ENCODE measurements around the gene CUTA.

DNA sequence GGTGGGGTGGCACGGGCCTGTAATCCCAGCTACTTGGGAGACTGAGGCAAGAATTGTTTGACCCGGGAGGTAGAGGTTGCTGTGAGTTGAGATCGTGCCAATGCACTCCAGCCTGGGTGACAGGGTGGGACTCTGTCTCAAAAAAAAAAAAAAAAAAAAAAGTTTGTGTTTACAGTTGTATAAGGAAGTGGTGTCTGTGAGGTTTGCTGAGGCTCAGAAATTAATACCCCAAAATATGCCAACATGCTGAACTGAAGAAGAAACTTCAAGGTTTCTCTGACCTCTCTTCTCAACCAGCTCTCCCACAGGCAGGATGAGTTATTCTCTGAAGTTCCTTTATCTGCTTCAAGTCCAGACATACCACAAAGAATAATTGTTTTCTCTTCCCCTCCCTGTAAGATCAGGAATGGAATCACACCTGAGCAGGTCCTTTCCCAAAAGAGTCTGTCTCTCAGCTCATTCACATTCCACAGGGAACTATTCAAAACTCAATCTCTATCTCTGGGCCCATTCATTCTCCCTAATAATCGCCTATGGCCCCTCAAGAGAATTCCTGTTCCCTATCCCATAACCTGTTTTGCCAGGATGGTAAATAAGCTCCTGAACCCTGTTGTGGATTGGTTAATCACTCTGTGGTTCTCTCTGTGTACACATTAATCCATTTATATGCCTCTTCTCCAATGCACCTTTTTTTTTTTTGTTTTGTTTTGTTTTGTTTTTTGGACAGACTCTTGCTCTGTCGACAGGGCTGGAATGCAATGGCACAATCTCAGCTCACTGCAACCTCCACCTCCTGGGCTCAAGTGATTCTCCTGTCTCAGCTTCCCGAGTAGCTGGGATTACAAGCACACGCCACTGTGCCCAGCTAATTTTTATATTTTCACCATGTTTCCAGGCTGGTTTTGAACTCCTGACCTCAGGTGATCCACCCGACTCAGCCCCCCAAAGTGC, 43.7 kb downstream of the CUTA start:
- TF ChIP-seq, protein P1, sequence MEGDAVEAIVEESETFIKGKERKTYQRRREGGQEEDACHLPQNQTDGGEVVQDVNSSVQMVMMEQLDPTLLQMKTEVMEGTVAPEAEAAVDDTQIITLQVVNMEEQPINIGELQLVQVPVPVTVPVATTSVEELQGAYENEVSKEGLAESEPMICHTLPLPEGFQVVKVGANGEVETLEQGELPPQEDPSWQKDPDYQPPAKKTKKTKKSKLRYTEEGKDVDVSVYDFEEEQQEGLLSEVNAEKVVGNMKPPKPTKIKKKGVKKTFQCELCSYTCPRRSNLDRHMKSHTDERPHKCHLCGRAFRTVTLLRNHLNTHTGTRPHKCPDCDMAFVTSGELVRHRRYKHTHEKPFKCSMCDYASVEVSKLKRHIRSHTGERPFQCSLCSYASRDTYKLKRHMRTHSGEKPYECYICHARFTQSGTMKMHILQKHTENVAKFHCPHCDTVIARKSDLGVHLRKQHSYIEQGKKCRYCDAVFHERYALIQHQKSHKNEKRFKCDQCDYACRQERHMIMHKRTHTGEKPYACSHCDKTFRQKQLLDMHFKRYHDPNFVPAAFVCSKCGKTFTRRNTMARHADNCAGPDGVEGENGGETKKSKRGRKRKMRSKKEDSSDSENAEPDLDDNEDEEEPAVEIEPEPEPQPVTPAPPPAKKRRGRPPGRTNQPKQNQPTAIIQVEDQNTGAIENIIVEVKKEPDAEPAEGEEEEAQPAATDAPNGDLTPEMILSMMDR (IDR thresholded peaks at IDR 0.05) = no peak
- no peak for TF ChIP-seq POLR2A (IDR thresholded peaks at IDR 0.05)
- no peak for TF ChIP-seq POLR2AphosphoS5 (IDR thresholded peaks at IDR 0.05)

All from breast epithelium (tissue), 3 donors.